ENCODE results near the gene APBA2.

APBA2 gene

GRCh38 chr15:29083161-29083560 is 197.4 kb downstream of the APBA2 start:
- Histone ChIP-seq H3K27me3 (replicated peaks; ENCODE audit: insufficient read depth, low read length) (no peaks in the 10 kb centered on the region), H3K27ac (ENCODE audit: low read length) (no peak overlapping the region), H3F3A (ENCODE audit: insufficient read depth, low read length) (no peaks in the 10 kb centered on the region), H3K9ac (ENCODE audit: low read length) (no peak overlapping the region), H3K36me3 (replicated peaks; ENCODE audit: insufficient read depth, low read length) (no peaks in the 10 kb centered on the region), H3K79me2 (ENCODE audit: low read length) (no peaks in the 10 kb centered on the region), H3K9me3 (replicated peaks; ENCODE audit: insufficient read depth, low read length) (no peaks in the 10 kb centered on the region), H3K4me3 (ENCODE audit: low read length) (no peak overlapping the region), H3K9me2 (replicated peaks; ENCODE audit: insufficient read depth, low read length) (no peaks in the 10 kb centered on the region), H3K4me2 (ENCODE audit: low read depth, low read length) (no peak overlapping the region), H2AFZ (ENCODE audit: low read length) (no peak overlapping the region), H4K20me1 (ENCODE audit: insufficient read depth, low read length) (no peaks in the 10 kb centered on the region), H3K4me1 (ENCODE audit: low read length) (no peaks in the 10 kb centered on the region)
- no peak for TF ChIP-seq EZH2phosphoT487 (IDR thresholded peaks at IDR 0.05; ENCODE audit: low read length)
- TF ChIP-seq EZH2 (optimal IDR thresholded peaks at IDR 0.05; ENCODE audit: low read depth, low read length): no peak
- TF ChIP-seq CTCF (IDR thresholded peaks at IDR 0.05; ENCODE audit: low read length): no peak
- DNase-seq: no peak

DNA sequence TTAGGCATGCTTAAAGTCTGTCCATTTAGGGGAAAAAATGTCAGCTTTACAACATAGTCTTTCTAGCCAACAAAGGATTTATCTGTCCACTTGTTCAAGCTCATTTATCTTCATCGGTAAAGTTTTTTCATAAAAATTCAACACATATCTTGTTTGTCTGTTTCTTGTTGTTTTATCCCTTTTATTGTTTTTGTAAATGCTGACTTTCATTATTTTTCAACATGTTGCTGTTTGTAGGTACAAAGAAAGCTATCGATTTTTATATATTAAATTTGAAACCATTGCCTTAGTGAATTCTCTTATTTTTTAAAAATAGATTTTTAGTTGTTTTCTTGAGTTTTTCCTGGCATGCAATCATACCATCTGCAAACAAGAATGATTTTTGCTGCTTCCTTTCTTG is 198.1 kb downstream of the APBA2 start:
- TF ChIP-seq EZH2phosphoT487 (IDR thresholded peaks at IDR 0.05; ENCODE audit: low read length): no peak
- TF ChIP-seq CTCF (IDR thresholded peaks at IDR 0.05; ENCODE audit: low read length): no peak
- TF ChIP-seq EZH2 (optimal IDR thresholded peaks at IDR 0.05; ENCODE audit: low read depth, low read length): no peak
- Histone ChIP-seq H3K36me3 (replicated peaks; ENCODE audit: insufficient read depth, low read length) (no peaks in the 10 kb centered on the region), H3K27me3 (replicated peaks; ENCODE audit: insufficient read depth, low read length) (no peaks in the 10 kb centered on the region), H3K9me3 (replicated peaks; ENCODE audit: insufficient read depth, low read length) (no peaks in the 10 kb centered on the region), H3K4me2 (ENCODE audit: low read depth, low read length) (no peak overlapping the region), H4K20me1 (ENCODE audit: insufficient read depth, low read length) (no peaks in the 10 kb centered on the region), H2AFZ (ENCODE audit: low read length) (no peak overlapping the region), H3K4me1 (ENCODE audit: low read length) (no peaks in the 10 kb centered on the region), H3K4me3 (ENCODE audit: low read length) (no peak overlapping the region), H3K9me2 (replicated peaks; ENCODE audit: insufficient read depth, low read length) (no peaks in the 10 kb centered on the region), H3K9ac (ENCODE audit: low read length) (no peak overlapping the region), H3K27ac (ENCODE audit: low read length) (no peak overlapping the region), H3K79me2 (ENCODE audit: low read length) (no peaks in the 10 kb centered on the region), H3F3A (ENCODE audit: insufficient read depth, low read length) (no peaks in the 10 kb centered on the region)
- DNase-seq: no peak

DNA sequence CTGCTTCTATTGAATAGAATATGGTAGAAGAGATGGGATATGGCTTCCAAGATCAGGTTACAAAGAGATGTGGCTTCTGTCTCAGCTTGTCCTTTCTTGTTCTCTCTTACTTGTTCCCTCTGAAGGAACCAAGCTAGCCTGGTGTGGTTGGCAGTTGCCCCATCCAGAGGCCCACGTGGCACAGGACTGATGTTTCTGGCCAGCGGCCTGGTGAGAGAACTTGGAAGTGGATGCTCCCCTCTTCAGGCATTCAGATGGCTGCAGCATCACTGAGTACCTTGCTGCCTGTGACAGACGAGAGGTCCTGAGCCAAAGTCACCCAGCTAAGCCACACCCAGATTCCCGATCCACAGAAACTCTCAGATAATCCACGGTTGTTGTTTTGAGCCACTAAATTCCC is 200.2 kb downstream of the APBA2 start:
- Histone ChIP-seq H3F3A (ENCODE audit: insufficient read depth, low read length) (no peaks in the 10 kb centered on the region), H3K4me2 (ENCODE audit: low read depth, low read length) (no peak overlapping the region), H3K4me3 (ENCODE audit: low read length) (no peak overlapping the region), H3K36me3 (replicated peaks; ENCODE audit: insufficient read depth, low read length) (no peaks in the 10 kb centered on the region), H2AFZ (ENCODE audit: low read length) (no peak overlapping the region), H3K4me1 (ENCODE audit: low read length) (no peaks in the 10 kb centered on the region), H3K9me2 (replicated peaks; ENCODE audit: insufficient read depth, low read length) (no peaks in the 10 kb centered on the region), H3K79me2 (ENCODE audit: low read length) (no peaks in the 10 kb centered on the region), H4K20me1 (ENCODE audit: insufficient read depth, low read length) (no peaks in the 10 kb centered on the region), H3K9me3 (replicated peaks; ENCODE audit: insufficient read depth, low read length) (no peaks in the 10 kb centered on the region), H3K27me3 (replicated peaks; ENCODE audit: insufficient read depth, low read length) (no peaks in the 10 kb centered on the region), H3K9ac (ENCODE audit: low read length) (no peak overlapping the region), H3K27ac (ENCODE audit: low read length) (no peak overlapping the region)
- TF ChIP-seq CTCF (IDR thresholded peaks at IDR 0.05; ENCODE audit: low read length) (no peak), EZH2 (optimal IDR thresholded peaks at IDR 0.05; ENCODE audit: low read depth, low read length) (no peak), EZH2phosphoT487 (IDR thresholded peaks at IDR 0.05; ENCODE audit: low read length) (no peak)
- no peak for DNase-seq

Measured in MM.1S (cell line).